ENCODE measurements around the gene SH3YL1. TPM values are rescaled to one million over a fixed set of nuclear protein-coding genes. Genes with fewer than 3 reads are reported as not detected.

SH3YL1 gene
- total and polyA plus RNA-seq, 10 donors = 30.6 to 72.8 (median 37.0) TPM

GRCh38 chr2:191311-192190 lies 72.3 kb downstream of the SH3YL1 start:
- peaks cover 0 to 39% (median 18%) of the 10 kb centered on the region in 8 donors for H3K9me3 ChIP-seq
- no peak overlapping the region for H3K27ac ChIP-seq
- peaks cover 0 to 3% (median 0%) of the 10 kb centered on the region in 6 donors for H3K4me1 ChIP-seq
- no peak for TF ChIP-seq POLR2A (IDR thresholded peaks at IDR 0.05)
- no peak for TF ChIP-seq POLR2AphosphoS5 (IDR thresholded peaks at IDR 0.05)
- TF ChIP-seq CTCF (IDR thresholded peaks at IDR 0.05 in 8 of 11, conservative IDR thresholded peaks at IDR 0.05 in 3 of 11) = no peak
- WGBS, 5 donors = 87 to 94% (median 89%) methylated on average over 25 to 29 of the region's 29 CpGs
- H3K4me3 ChIP-seq = no peak overlapping the region
- intact Hi-C loops (cut with DNase I; ENCODE audit: low total_unique reads) = no loop called here
- H3K36me3 ChIP-seq = no peaks in the 10 kb centered on the region
- no peak for DNase-seq
- no peaks in the 10 kb centered on the region for H3K27me3 ChIP-seq (replicated peaks in 1 of 7)

- no peak overlapping the region for H3K4me3 ChIP-seq
- intact Hi-C loops (cut with DNase I; ENCODE audit: low total_unique reads) = no loop called here
- no peaks in the 10 kb centered on the region for H3K4me1 ChIP-seq
- WGBS, 5 donors = 54 to 79% (median 71%) methylated on average over 2 of the region's 2 CpGs
- H3K9me3 ChIP-seq = peaks cover 0 to 47% (median 22%) of the 10 kb centered on the region in 8 donors
- H3K27me3 ChIP-seq (replicated peaks in 1 of 7) = no peaks in the 10 kb centered on the region
- H3K36me3 ChIP-seq = no peaks in the 10 kb centered on the region
- no peak for DNase-seq
- TF ChIP-seq POLR2AphosphoS5 (IDR thresholded peaks at IDR 0.05) (no peak), CTCF (IDR thresholded peaks at IDR 0.05 in 8 of 11, conservative IDR thresholded peaks at IDR 0.05 in 3 of 11) (no peak), POLR2A (IDR thresholded peaks at IDR 0.05) (no peak)
- no peak overlapping the region for H3K27ac ChIP-seq
Observed at GRCh38 chr2:187825-188224, 76.0 kb downstream of the SH3YL1 start.

GRCh38 chr2:185221-185620 lies 78.6 kb downstream of the SH3YL1 start:
- Histone ChIP-seq H3K27ac (no peak overlapping the region), H3K9me3 (peaks cover 0 to 37% (median 26%) of the 10 kb centered on the region in 8 donors), H3K4me1 (no peaks in the 10 kb centered on the region), H3K4me3 (no peak overlapping the region), H3K27me3 (replicated peaks in 1 of 7) (no peaks in the 10 kb centered on the region), H3K36me3 (no peaks in the 10 kb centered on the region)
- intact Hi-C loops (cut with DNase I; ENCODE audit: low total_unique reads) = no loop called here
- no peak for DNase-seq
- 50 to 69% (median 67%) methylated on average over 1 of the region's 1 CpG for WGBS, 5 donors
- TF ChIP-seq POLR2A (IDR thresholded peaks at IDR 0.05) (no peak), POLR2AphosphoS5 (IDR thresholded peaks at IDR 0.05) (no peak), CTCF (IDR thresholded peaks at IDR 0.05 in 8 of 11, conservative IDR thresholded peaks at IDR 0.05 in 3 of 11) (no peak)

GRCh38 chr2:184695-185094 lies 79.1 kb downstream of the SH3YL1 start:
- no peak for DNase-seq
- Histone ChIP-seq H3K9me3 (peaks cover 0 to 33% (median 25%) of the 10 kb centered on the region in 8 donors), H3K4me1 (no peaks in the 10 kb centered on the region), H3K36me3 (no peaks in the 10 kb centered on the region), H3K27ac (no peak overlapping the region), H3K4me3 (no peak overlapping the region), H3K27me3 (replicated peaks in 1 of 7) (no peaks in the 10 kb centered on the region)
- TF ChIP-seq POLR2A (IDR thresholded peaks at IDR 0.05) (no peak), POLR2AphosphoS5 (IDR thresholded peaks at IDR 0.05) (no peak), CTCF (IDR thresholded peaks at IDR 0.05 in 8 of 11, conservative IDR thresholded peaks at IDR 0.05 in 3 of 11) (no peak)
- intact Hi-C loops (cut with DNase I; ENCODE audit: low total_unique reads) = no loop called here
